GM19467 (cell line): ENCODE measurements around the gene LCNL1.
A peak's percentile ranks its signal among the peaks of the same experiment; 100 is the strongest.

ENCODE experiments used
- ATAC-seq: cut with Tn5 transposase; IDR thresholded peaks from one replicate; pipeline ENCODE4 v1.9.1; 2021; ENCODE audit warnings: mild to moderate bottlenecking, moderate library complexity; ENCODE audit not compliant: unreplicated experiment

LCNL1 gene

DNA sequence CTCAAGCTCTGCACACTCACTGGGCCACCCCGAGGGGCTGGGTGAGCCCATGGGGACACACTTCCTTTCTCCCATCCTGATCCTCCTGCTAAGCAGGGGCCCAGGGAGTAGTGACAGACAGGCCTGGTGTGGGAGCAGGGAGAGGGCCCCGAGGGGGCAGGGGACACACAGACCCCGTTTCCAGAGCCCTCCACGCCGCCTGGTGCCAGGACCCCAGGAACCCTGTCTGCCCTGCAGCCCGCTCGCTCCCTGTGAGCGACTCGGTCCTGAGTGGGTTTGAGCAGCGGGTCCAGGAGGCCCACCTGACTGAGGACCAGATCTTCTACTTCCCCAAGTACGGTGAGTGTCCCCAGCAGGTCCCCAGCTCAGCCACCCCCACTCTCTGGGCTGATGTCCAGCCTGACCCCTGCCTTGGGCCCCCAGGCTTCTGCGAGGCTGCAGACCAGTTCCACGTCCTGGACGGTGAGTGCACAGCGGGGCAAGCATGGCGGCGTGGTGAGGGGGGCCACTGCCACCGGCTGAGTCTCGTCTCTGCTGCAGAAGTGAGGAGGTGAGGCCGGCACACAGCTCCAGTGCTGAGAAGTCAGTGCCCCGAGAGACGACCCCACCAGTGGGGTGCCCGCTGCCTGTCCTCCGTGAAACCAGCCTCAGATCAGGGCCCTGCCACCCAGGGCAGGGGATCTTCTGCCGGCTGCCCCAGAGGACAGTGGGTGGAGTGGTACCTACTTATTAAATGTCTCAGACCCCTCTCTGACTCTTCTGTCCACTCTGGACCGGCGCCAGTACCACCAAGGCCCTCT is 36.4 kb upstream of the LCNL1 start:
- no peak for ATAC-seq

- ATAC-seq = no peak
Measured at GRCh38 chr9:136947028-136947891, 35.5 kb upstream of the LCNL1 start.

GRCh38 chr9:136947955-136948510 is 34.8 kb upstream of the LCNL1 start:
- no peak for ATAC-seq

GRCh38 chr9:136949239-136949816 is 33.5 kb upstream of the LCNL1 start:
- ATAC-seq = no peak

DNA sequence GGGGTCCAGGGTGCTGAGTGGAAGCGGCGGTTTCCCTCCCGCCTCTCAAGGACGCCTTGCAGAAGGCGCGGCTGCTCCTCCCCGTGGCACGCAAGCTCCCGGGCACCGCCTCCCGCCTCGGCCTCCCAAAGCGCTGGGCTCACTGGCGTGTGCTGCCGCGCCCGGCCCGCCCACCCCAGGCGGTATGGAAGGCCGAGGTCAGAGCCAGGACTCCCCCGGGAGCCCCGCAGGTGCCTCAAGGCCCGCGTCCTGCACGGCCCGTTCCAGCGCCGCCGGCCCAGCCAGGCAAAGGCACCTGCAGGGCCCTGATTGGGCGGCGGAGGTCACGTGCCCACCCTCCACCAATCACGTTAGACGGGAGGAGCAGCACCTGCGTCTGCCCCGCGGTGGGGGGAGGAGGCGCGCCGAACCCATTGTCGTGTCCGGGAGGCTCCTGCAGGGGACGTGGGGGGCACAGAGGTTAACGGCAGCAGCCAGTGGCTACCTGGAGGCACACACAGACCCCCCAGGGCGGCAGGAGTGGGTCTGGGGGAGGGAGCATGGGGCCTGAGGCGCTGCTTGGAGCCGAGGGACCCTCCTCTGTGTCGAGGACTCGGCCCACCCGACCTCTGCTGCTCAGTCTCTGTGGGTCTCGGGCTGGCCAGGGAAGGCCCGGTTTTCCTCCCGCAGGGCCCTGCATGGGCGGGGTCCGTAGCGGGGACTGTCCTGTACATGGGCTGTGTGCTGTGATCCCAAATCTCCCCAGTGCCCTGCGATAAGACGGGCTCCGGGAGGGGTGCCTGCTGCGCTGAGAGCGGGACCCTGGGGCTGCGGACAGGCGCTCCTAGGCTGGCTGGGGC is 32.8 kb upstream of the LCNL1 start:
- ATAC-seq = peak; percentile 70

GRCh38 chr9:136950656-136951276 is 32.0 kb upstream of the LCNL1 start:
- no peak for ATAC-seq

- ATAC-seq = no peak
Measured at GRCh38 chr9:136951541-136952320, 31.1 kb upstream of the LCNL1 start, which contains the start of gene LCN12. Gene LCN12 (plus strand): TSS chr9:136952273. CDS start chr9:136952328, 55 bp downstream.

DNA sequence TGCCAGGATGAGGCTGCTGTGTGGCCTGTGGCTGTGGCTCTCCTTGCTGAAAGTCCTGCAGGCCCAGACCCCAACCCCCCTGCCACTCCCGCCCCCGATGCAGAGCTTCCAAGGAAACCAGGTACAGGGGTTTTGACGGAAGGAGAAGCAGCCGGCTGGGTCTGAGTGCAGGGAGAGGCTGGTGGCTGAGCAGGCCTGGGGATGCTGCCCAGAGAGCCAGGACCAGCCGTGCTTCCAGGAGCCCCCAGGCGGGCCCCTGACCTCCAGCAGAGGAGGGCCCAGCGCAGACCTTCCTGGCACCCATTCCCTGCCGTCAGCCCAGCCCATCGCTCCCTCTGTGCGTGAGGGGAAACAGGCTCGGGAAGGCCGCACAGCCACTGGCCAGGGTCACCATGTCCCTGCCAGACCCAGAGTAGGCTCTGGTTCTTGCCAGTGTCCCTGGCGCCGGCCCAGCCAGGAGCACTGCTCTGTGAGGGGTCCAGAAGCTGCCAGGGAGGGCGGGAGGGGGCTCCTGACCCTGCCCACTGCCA is 30.4 kb upstream of the LCNL1 start:
- ATAC-seq = no peak

- ATAC-seq = no peak
Measured at GRCh38 chr9:136952876-136953770, 29.7 kb upstream of the LCNL1 start.

GRCh38 chr9:136953771-136954269 is 29.0 kb upstream of the LCNL1 start:
- no peak for ATAC-seq

- no peak for ATAC-seq
Measured at GRCh38 chr9:136954270-136955083, 28.3 kb upstream of the LCNL1 start.

DNA sequence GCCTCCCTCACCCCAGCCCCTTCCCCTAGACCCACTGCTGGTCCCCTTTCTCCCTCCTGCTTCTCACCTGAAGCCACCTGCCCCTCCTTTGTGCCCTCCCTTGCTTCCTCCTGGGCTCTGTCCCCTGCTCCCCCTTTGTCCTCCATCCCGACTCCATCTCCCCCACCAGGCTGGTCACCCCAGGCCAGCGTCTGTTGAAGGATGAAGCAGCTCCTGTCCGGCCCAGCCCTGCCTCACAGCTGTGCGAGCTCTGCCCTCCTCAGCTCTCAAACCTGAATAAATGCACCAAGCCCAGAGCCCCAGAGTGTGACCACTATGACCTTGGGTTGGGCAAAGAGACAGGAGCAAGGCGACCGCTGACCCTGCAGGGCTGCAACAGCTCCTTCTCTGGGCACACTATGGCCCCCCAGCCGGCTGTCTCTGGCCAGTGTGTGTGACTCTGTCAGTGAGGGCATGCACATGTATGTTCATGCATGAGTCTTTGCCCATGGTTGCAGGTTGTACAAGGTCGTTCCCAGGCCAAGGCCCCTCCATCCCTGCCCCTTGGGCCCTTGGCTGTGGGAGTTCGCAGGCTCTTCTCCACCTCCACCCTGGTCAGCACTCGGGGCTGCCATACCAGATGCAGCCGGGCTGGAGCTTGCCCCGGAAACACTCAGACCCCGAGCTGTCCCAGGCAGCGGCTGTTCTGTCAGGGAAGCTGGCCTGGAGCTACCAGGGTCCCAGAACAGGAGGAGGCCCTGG is 27.4 kb upstream of the LCNL1 start:
- no peak for ATAC-seq

DNA sequence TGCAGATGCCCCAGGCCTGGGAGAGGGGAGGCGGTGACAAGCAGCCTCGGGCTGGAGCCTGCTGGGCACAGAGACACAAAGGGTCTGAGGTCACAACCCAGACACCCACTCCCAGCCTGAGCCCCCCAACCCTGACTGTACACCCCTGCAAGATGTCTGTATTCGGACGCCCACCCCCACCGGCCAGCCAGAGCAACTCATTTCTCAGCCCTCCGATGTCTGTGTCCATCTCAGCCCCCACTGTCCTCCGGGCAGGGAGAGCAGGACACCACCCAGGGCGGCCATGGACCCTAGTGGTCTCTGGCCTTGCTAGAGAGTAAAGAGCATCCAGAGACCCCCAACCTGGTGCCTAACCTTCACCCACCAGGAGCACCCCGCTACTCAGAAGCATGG is 26.9 kb upstream of the LCNL1 start:
- ATAC-seq = no peak

DNA sequence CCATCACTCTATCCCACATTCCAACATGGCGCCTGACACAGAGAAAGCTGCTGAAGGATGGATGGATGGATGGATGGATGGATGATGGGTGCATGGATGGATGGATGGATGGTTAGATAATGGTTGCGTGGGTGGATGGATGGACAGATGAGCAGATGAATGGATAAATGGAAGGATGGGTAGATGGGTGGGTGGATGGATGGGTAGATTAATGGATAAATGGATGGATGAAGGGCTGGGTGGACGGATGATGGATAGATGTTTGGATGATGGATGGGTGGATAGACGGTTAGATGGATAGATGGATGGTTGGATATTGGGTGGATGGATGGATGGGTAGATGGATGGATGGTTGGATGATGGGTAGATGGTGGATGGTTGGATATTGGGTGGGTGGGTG is 26.2 kb upstream of the LCNL1 start:
- ATAC-seq = no peak

DNA sequence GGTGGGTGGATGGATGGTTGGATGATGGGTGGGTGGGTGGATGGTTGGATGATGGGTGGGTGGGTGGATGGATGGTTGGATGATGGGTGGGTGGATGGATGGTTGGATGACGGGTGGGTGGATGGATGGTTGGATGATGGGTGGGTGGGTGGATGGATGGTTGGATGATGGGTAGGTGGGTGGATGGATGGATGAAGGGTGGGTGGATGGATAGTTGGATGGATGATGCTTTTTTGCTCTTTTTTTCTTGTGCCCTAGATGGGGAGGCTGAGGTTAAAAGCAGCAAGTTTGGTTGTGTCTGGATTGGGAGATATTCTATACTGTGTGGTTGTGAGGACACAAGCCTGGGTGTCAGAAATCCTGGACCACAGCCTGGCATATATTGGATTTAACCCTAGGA is 25.3 kb upstream of the LCNL1 start:
- ATAC-seq = no peak

DNA sequence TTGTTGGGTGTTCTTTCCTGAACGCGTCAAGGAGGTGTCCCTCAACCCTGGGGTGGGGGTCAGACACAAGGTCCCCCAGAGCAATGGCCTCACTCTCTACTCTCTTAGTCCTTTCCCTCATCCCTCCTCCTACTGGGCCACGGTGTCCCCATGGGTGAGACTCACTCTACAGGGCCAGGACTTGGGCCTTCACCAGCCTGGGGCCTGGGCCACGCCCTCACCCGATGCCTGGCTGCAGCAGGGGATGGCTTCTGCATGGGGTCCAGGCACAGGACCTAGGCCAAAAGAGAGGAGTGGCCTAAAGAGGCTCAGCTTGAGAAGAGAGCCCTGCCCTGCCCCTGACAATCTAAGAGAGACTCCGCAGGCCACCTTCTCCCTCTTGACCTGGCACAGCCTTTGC is 24.9 kb upstream of the LCNL1 start:
- ATAC-seq = no peak
